DMS79 treated with DMSO at 0.1 percent for 48 hours (cell line): ENCODE results near the gene SLN.
A peak's percentile ranks its signal among the peaks of the same experiment; 100 is the strongest.

Source experiments
- DNase-seq: peaks from one replicate; lab custom pipeline; 2025; lab: John Stamatoyannopoulos, UW

SLN gene

DNA sequence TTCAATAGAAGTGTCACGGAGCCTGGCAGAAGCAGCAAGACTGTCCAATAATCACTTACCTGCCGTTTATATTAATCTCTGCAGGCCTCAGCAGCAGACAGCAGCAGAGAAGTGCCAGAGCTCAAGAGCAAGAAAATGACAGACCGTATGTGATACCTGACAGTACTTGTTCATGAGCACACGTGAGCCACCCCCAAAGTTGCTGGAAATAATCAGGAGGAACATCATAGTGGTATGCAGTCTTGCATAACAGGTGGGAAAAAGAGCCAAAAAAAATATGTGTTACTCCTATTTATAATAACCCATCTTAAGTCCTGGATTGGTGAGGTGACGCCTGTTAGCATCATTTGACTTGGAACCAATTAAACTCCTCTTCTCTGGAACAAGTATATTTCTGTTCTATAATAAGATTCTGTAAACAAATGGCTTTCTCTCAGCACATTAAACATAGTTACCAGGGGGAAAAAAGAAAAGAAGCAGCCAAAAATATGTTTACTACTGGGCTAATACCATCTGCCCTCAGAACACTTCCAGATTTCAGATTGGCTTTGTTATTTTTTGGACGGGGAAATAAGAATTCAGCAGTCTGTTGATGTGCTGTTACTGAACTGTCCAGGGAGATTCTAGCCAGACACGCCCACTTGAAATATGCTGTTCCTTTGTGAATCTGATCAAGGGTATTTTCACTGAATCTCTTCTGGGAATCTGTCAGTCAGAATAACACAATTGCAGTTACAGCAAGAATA lies 7.9 kb upstream of the SLN start:
- DNase-seq, result no peak

DNA sequence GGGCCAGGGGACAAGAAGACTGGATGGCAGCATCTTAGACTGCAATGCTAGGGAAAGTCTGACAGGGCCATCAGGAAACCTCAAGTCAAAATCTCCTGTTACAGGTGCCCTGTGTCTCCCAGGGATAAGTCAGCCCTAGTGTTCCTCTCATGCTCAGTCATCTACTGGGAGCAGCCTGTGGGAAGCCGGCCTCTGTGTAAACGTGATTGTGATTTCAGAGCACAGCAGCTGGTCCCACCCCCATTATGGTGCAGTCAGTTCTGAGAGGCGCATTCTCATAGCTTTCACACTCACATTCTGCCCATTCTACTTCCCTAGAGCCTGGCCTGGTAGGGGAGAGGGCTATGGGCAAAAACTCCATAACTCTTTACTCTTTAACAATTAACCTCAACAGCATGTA lies 7.2 kb upstream of the SLN start:
- no peak for DNase-seq

DNA sequence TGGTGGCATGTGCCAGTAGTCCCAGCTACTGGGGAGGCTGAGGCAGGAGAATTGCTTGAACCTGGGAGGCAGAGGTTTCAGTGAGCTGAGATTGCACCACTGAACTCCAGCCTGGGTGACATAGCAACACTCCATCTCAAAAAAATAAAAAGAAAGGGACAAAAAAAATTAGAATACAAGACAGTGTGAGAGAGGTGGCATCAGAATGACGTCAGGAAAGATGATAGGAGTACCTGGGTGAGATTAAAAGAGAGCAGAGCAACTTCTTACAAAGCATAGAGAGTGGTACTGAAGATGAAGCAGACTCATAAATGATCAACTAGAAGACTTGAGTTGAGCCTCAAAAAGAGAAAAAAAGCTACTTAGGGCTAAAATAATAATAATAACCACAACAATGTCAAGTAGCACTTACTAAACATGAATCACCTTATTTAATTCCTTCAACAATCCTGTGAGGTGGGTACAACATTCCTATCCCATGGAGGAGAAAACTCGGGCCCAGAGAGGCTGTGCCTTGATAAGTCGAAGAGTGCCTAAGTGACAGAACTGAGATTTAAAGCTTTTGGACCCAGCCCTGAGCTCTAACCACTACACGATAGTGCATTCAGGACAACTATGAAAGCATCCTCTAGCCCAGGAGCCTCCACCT lies 5.2 kb upstream of the SLN start:
- DNase-seq, result no peak

DNA sequence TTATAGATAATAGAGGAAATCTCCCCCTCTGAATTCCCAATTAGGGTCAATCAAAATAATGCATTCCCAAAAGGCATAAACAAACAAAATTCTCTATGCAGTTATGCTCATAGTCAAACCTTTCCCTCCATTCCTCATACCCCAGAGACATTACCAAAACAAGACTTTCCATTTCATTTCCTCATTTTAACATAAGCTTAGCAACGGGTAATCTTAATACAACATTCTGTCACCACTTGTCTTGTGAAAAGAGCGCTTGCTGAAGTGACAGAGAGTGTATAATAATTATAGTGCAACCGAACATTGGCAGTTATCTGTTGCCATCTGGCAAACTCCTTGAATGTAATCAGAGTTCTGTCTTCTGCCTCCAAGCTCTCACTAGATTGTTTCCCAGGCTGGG lies 1.2 kb upstream of the SLN start:
- no peak for DNase-seq

DNA sequence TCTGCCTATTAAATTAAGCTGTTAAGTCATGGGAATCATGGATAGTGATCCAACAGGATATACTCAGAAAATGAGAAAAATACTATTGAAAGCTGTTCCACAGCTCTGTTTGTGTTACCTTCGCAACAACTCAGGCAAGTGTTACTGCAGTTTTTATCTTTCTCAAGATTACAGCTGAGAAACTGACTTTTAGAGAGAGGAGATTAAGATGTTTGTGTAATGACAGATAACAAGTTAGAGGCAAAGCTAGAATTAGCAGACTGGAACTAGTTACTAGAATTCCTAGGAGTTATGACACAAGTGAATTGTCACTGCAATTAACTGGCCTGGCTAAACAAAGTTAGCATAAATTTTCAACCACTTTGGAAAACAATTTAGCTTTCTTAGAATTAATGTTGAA lies 1.6 kb downstream of the SLN start:
- DNase-seq, result no peak

DNA sequence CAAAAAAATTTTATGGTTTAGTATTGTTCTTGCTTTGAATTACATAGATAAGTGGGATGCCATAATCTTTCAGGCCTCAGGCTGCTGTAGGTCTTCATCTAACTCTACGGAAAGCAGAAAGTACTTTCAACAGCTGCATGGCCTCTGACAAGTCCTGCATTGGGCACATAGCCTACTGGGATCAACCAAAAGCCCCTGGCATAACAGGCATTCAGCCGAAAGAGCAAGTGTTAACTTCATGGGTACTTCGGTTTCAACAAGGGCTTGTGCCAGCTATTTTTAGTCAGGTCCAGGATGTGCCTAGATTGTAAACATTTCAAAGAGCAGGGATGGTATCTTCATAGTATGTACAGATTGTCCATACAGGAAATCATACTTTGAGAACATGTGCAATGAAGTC lies 3.1 kb downstream of the SLN start:
- DNase-seq, result no peak

DNA sequence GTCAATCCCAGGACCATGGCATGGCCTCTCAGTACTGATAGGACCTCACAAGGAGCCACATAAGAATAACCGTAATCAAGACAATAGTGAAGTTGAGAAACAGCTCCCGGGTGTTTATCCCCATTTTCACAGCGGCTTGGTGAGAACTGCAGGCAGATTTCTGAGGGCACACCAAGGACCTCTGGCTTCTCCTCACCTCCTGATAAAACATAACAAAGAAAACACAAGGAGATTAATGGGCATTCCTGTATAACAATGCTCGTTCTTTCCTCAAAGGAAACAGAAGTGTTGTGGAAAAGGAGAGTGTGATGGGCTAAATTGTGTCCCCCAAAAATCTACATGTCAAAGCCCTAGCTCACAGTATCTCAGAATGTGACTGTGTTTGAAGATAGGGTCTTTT lies 4.0 kb downstream of the SLN start:
- DNase-seq, result no peak

DNA sequence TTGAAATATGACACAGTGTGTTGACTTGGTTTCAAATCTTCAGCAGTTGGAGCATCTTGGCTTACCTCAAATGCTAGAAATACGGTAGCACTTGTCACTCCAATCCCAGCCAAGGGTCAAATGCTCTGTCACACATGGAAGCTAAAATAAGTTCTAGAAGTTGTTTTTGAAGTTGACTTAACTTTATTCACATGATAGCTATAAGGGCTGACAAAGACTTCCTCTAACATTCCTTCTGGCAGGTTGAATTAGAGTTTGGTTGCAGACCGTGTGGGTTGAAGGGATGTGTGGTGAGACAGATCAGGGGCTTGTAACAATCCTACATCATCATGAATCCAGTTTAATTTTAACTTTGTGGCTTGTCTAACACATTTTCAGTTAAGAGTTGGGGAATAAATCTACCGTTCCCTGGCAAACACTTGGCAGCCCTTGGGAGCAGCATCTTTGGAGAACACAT lies 4.6 kb downstream of the SLN start:
- DNase-seq, result no peak

DNA sequence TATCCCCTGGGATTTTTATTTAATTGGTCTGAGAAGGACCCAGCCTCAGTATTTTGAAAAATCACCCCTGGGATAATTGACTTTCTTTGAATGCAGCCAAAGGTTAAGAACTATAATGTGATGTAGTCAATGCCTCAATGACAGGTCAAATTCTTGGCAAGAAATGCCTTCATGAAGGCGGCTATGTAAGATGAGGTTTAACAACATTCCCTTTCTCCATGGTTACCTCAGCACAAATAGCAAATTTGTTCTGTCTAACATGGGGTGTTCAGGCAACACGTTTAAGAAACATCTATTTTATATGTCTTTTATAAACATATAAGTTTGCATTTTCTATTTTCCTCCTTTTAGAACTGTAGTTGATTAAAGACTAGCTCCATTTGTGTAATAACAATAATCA lies 5.3 kb downstream of the SLN start:
- no peak for DNase-seq

DNA sequence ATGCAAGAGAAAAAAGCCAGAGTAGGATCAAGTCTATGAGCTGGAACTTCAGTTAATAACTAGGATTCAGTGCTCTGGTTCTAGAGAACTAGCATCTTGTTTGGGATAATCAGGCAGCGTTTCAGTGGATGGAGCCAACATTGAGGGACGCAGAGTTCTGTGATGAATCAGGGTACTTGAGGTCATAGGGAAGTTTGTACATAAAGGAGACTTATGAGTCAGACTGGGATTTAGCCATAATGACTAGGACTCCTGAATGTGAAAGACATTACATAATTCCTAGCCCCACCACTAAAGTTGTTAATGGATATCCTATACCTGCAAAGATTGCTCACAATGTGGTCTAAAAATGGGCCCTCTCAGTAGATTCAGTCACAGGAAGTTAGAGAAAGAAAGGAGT lies 6.8 kb downstream of the SLN start:
- no peak for DNase-seq

DNA sequence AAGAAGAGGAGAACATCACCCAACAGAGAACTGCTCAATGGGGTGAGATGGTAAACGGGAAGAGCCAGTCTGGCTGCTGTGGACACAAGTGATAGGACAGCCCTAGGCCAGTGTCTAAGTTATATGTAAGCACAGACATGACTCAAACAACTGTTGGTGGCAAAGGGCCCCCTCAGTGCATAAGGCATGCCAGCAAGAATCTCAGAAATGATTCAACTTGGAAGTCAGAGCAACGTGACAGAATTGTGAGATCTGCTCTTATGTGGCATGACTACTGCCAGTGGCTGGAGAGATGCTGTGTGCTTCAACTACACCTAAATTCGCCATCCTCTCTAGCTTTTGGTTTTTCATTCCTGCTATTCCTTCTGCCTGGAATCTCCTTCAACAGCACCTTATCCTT lies 7.4 kb downstream of the SLN start:
- DNase-seq, result no peak

DNA sequence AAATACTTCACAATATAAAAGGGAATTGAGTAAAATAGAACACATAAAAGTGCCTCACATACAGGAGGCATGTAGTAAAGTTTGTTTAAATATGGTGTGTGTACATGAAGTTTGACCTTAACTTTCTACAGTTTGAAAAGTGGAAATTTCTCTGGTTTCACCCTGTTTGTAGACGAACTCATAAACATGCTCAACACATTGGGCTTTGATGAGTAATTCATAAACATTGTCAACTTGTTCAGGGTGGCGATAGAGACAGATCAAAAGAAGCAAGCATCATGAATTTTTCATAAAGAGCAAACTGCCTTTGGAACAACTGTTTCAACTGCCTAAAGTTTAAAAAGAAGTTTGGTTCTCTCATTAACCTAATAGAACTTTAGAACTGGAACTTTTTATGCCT lies 9.1 kb downstream of the SLN start:
- DNase-seq, result no peak

DNA sequence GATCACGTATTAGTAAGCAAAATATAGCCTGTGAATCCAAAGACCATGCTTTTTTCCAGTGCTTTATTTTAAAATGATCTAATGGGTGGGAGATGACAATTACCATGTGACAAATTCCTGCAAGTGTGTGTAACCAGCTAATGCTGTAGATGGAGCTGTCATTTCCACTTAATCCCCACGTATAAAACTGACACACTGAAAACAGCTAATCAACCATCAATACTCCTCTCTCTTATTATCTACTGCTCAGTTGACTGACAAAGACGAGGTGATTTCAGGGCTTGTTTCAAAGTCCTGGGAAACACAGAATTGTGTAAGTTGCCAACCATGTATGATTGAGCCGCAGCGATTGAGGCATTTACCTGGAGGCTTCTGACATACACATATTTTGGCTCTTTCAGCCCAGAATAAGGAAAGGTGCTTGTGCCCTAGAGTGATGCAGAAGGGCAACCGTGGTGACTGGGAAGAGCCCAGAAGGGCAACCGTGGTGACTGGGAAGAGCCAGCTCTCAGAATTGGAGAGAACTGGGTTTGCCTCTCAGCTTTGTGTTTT lies 9.7 kb downstream of the SLN start:
- no peak for DNase-seq

DNA sequence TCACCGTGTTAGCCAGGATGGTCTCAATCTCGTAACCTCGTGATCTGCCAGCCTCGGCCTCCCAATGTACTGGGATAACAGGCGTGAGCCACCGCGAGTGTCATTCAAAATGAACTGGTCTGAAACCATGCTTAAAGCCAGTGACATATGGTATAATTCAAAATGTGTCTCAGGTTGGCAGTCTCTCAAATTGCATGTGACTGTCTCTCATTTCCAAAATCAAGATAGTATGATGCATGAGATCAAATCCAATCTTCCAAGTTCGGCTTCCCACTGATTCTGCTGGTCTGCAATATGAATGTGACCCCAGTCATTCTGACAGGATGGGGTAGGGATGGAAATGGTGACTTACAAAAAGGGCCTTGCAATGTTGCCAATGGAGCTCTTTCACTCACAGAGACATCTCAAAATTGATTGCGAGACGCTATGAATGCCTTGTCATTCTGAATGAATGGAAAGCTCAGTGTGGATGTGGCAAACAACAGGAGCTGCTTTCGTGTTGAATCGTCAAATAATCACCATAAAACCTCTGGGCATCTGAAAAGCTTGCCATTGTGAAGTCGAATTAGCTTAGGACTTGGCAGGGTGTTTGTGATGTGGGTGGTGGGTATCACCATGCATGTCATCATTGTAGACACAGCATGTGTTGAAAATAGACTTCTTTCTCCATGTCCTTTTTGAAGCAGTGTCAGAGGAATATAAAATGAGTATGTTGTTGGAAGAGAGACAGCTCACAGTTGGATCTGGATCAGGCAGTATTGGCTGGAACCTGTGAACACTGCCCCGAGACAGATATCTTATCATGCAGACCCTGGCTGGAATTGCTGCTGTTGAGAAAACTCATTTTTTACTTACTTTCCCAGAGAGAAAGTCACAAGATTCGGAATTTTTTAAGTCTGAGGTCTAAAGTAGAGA lies 12.2 kb downstream of the SLN start:
- no peak for DNase-seq

DNA sequence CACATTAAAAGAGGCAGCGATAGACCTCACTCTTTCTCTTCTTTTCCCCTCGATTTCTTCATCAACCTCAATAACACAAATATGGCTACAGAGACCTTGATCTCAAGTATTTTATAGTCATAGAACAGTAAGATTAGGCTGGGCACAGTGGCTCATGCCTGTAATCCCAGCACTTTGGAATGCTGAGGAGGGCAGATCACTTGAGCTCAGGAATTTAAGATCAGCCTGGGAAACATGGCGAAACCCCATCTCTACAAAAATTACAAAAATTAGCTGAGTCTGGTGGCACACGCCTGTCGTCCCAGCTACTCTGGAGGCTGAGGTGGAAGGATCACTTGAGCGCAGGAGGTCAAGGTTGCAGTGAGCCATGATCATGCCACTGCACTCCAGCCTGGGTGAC lies 14.6 kb downstream of the SLN start:
- DNase-seq, result no peak

DNA sequence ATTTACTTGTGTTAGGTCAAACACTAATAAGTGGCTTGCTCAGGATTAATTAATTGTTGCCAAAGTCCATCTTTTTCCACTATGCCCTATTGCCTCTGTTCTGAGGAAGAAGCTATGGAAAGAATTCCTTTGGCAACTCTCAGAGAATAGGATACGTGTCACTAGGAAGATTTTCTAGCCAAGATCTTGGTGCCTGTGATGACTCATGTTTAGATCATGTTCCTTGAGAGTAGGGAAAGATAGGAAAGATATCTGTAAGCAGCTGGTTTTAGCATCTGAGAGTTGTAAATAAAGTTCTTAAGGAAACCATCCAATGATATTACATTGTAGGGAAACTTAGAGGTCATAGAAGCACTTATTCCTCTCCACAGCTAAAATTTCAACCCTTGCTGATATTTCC lies 15.7 kb downstream of the SLN start:
- no peak for DNase-seq

DNA sequence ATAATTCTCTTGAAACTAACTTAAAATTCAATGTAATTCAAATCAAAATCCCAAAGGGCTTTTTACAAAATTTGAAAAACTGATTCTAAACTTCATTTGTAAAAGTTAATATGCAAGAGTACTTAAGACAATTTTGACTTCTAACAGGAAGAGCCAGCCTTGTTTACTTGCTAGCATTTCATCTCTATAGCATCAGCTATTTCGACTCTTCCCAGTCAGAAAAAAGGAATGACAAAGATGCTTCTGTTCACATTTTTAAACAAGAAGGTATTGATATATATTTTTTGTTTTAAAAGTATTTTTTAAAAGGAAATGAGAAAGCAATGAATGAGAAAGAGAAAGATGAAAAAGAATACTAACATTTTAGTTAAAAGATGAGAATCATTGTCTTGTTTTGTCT lies 16.4 kb downstream of the SLN start:
- no peak for DNase-seq

DNA sequence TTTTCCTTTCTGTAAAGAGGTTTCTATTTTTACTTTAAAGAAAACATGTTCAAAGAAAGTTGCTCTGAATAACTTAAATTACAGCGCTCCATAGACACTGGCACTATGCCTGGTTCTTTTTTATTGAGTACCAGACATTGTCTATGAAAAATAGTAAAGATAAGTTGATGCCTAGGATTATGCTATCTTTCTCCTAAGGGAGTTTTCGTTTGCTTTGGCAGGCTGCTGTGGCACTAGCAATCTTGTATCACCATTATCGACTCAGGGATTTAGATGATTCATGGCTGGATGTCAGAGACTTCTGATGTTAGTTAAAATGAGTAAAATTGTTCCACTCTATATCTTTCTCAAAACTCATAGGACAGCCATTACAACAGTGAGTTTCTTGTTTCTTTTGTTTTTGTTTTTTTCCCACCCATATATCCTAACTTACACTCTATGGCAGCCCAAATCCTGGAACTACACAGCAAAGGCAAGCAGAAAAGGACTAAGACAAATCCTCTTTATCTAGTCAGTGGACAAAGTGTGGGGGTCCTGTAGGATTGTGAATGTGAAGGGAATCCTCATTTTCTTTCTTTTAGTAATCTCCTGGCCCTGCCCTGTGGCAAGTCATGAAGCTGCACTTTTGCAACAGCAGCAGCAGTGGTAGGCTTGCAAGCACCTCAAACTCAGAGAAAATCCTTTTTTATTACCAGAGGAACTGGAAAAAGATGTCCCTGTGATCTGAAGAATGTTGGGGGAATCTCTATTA lies 20.7 kb downstream of the SLN start:
- DNase-seq, result no peak

DNA sequence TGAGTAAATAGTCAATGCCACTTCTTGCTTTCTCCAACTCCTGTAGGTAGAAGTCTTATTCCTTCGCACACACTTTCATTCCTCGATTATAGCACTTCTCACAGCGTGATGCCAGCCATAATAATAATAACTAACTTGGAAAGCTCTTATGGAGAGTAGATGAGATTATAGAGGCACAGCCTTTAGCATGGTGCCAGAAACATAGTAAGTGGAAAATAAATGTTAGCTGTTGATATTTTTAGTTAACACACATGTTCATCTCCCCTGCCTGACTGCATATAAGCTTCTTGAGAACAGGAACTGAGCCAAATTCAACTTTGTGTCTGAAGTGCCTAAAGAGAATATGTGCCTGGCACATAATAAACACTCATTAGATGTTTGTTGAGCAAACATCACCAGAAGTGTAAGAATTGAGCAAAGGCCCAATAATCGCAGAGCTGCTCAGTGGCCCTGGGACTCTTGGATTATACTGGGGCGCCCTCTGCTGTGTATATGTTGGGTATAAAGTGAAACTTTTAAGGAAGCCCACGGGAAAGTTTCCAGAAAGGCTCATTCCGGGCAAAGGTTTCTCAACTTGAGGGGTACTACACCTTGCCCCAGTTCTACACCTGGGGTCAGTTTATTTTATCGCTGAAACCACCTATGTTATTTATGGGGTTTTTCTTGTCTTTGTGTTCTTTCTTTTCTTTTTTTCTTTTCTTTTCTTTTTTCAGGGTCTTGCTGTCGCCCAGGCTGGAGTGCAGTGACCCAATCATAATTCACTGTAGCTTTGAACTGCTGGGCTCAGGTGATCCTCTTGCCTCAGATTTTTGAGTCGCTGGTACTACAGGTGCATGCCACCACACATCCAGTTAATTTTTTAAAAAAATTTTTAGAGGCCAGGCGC lies 22.3 kb downstream of the SLN start:
- peak; percentile 70 for DNase-seq

DNA sequence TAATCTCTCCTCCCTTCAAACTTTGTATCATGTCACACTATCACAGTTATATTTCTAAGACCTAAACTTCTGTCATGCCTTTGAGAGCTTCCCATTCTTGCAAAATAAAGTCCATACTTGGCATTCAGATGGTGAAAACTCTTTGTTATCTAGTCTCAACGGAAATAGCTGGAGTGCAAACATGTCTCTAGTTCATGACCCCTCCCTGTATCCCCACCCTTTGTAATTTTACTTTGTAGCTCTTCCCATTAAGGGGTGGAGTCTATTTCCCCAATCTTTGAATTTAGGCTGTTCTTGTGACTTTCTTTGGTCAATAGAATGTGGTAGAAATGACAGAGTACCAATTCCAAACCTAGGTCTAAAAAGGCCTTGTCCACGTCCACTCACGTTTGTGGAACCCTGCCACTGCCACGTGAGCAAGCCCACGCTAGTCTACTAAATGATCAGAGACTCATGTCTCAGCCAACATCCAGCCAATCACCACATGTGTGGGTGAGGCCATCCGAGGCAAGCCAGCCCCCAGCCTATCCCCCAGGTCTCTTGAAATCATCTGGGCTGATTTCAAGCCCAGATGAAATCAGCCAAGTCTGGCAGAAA lies 23.4 kb downstream of the SLN start:
- DNase-seq, result no peak
